ENCODE data around the gene PEPD. TPM values are rescaled to one million over a fixed set of nuclear protein-coding genes. Genes with fewer than 3 reads are reported as not detected.

Gene PEPD
- total RNA-seq, 1 donor from 2014 or later, result 30.0 TPM

DNA sequence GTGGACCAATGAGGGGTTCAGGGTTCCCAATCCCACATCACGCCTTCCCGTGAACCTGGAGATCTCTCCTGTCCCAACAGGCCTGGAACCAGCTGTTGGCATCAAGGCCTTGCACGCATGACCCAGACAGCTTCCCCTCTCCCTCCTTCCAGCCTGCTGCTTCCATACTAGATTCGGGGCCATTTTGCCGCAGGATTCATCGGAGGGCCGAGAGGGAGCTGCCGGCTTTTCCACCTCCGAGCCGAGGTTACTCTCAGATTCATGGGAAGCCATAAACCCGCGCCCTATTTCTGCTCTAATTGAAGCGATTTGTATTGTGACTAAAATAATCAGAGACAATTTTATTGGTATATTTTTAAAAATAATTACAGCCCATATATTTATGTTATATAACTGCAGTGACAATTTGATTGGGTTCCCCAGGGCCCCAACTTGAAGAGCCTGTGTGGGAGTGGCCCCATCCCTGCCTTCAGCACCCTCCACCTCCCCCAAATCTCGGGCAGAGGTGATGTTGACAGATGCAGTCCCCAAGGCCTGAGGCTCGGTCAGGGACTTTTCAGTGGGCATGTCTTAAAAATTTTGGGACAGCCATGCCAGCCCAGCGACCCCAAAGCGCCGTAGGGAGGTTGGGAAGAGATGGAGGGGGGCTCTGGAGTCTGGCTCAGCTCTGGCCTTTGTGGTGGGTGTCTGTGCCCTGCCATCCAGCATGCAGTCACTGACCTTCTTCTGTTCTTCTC is 30.8 kb upstream of the PEPD start:
- Histone ChIP-seq H3K27me3 (ENCODE audit: low read depth) (peaks cover 54% of the 10 kb centered on the region), H3K4me1 (no peaks in the 10 kb centered on the region), H3K36me3 (no peaks in the 10 kb centered on the region), H3K27ac (replicated peaks) (no peak overlapping the region), H3K9me3 (replicated peaks) (no peaks in the 10 kb centered on the region), H3K4me3 (no peak overlapping the region)
- intact Hi-C loops (cut with micrococcal nuclease), result no loop called here
- TF ChIP-seq, protein P1, sequence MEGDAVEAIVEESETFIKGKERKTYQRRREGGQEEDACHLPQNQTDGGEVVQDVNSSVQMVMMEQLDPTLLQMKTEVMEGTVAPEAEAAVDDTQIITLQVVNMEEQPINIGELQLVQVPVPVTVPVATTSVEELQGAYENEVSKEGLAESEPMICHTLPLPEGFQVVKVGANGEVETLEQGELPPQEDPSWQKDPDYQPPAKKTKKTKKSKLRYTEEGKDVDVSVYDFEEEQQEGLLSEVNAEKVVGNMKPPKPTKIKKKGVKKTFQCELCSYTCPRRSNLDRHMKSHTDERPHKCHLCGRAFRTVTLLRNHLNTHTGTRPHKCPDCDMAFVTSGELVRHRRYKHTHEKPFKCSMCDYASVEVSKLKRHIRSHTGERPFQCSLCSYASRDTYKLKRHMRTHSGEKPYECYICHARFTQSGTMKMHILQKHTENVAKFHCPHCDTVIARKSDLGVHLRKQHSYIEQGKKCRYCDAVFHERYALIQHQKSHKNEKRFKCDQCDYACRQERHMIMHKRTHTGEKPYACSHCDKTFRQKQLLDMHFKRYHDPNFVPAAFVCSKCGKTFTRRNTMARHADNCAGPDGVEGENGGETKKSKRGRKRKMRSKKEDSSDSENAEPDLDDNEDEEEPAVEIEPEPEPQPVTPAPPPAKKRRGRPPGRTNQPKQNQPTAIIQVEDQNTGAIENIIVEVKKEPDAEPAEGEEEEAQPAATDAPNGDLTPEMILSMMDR (IDR thresholded peaks at IDR 0.05; ENCODE audit: borderline replicate concordance), result no peak
- DNase-seq, result no peak

DNA sequence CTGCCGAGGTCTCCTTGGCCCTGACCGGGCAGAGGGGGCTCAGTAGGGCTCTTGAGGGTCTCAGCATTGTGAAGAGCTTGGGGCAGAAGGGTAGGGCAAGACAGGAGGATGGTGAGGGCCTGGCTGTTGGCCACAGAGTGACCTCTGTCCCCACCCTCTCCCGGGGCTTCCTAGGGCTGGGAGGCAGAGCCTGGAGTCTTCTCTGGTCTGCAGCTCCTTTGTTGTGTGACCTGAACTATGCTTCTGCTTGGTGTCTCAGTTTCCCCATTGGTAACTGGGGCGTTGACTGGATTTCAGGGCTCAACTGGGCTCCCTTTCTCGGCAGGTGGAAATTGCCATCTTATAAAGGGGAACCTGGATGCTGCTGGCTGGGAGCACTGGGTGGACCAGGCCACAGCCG is 30.1 kb upstream of the PEPD start:
- Histone ChIP-seq H3K27ac (replicated peaks) (no peak overlapping the region), H3K9me3 (replicated peaks) (no peaks in the 10 kb centered on the region), H3K27me3 (ENCODE audit: low read depth) (peaks cover 54% of the 10 kb centered on the region), H3K4me3 (no peak overlapping the region), H3K36me3 (no peaks in the 10 kb centered on the region), H3K4me1 (no peaks in the 10 kb centered on the region)
- TF ChIP-seq, protein P1 (IDR thresholded peaks at IDR 0.05; ENCODE audit: borderline replicate concordance), result no peak
- intact Hi-C loops (cut with micrococcal nuclease), result no loop called here
- no peak for DNase-seq

- TF ChIP-seq, protein P1 (IDR thresholded peaks at IDR 0.05; ENCODE audit: borderline replicate concordance), result no peak
- Histone ChIP-seq H3K27me3 (ENCODE audit: low read depth) (peaks cover 54% of the 10 kb centered on the region), H3K27ac (replicated peaks) (no peak overlapping the region), H3K4me3 (no peak overlapping the region), H3K9me3 (replicated peaks) (no peaks in the 10 kb centered on the region), H3K4me1 (no peaks in the 10 kb centered on the region), H3K36me3 (no peaks in the 10 kb centered on the region)
- intact Hi-C loops (cut with micrococcal nuclease), result no loop called here
- no peak for DNase-seq
These were observed 29.2 kb upstream of the PEPD start for GRCh38 chr19:33550768-33551167.

DNA sequence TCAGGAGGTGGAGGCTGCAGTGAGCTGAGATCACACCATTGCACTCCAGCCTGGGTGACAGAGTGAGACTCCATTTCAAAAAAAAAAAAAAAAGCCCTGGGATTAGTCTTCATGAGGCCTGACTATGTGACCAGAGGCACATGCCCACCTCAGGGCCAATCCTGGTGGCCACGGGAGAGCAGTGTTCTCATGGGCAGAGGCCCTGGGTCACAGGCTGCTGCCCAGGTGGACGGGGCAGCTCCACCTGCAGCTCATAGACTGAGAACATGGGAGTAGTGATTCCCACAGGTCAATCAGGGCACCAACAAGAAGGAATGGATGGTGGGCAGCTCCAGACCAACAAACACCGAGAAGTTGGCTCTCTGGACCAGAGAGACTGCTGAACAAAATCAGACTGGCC is 26.1 kb upstream of the PEPD start:
- no peak overlapping the region for H3K4me3 ChIP-seq
- H3K9me3 ChIP-seq (replicated peaks), result no peaks in the 10 kb centered on the region
- no peaks in the 10 kb centered on the region for H3K4me1 ChIP-seq
- no peaks in the 10 kb centered on the region for H3K36me3 ChIP-seq
- TF ChIP-seq, protein P1 (IDR thresholded peaks at IDR 0.05; ENCODE audit: borderline replicate concordance), result no peak
- H3K27ac ChIP-seq (replicated peaks), result no peak overlapping the region
- DNase-seq, result no peak
- intact Hi-C loops (cut with micrococcal nuclease), result no loop called here
- H3K27me3 ChIP-seq (ENCODE audit: low read depth), result peaks cover 74% of the 10 kb centered on the region

DNA sequence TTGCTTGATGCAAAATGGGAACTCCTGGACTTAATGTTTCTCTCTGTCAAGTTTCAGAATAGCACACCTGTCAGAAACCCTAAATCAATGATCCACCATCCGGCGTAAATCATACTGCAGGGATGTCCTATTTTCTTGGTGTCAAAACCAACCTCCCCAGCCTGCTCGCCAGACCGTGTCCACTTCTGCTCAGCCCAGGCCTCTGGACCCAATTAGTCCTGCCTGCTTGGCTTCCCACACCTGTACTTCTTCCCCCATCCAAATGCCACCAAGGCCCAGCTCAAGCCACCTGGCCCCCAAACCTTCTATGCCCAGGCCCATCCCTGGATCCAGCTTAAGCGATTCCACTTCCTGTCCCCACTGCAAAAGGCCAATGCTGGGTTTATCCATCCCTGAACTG is 25.1 kb upstream of the PEPD start:
- intact Hi-C loops (cut with micrococcal nuclease), result no loop called here
- Histone ChIP-seq H3K9me3 (replicated peaks) (no peaks in the 10 kb centered on the region), H3K4me1 (no peaks in the 10 kb centered on the region), H3K27ac (replicated peaks) (no peak overlapping the region), H3K4me3 (no peak overlapping the region), H3K36me3 (no peaks in the 10 kb centered on the region), H3K27me3 (ENCODE audit: low read depth) (peaks cover 80% of the 10 kb centered on the region)
- TF ChIP-seq, protein P1 (IDR thresholded peaks at IDR 0.05; ENCODE audit: borderline replicate concordance), result no peak
- DNase-seq, result no peak

All from left ventricle myocardium inferior (tissue), 1 donor.